Neural cell (in vitro differentiated cells): ENCODE measurements around the gene DMGDH. TPM values are rescaled to one million over a fixed set of nuclear protein-coding genes. Genes with fewer than 3 reads are reported as not detected.

Experiments used
- H2AFZ ChIP-seq: fragments of 200-600, 300-800 bp; sonication (generic), shearing (Covaris generic); 2 replicates; pipeline ENCODE4 v1.6.0; 2014; ENCODE audit warnings: low read depth, mild to moderate bottlenecking, antibody characterized with exemption, low read length, moderate library complexity
- H3F3A ChIP-seq: fragments of 200-600 bp; shearing (Covaris generic); 2 replicates; pipeline ENCODE4 v1.6.1; 2016; ENCODE audit warnings: mild to moderate bottlenecking, moderate library complexity, mixed read lengths, antibody characterized with exemption, low read length; ENCODE audit not compliant: insufficient read depth, poor library complexity, severe bottlenecking
- H3K27ac ChIP-seq: fragments of 200-600, 300-800 bp; sonication (generic), shearing (Covaris generic); 2 replicates; pipeline ENCODE4 v1.5.1; 2014; ENCODE audit warnings: mild to moderate bottlenecking, low read length, moderate library complexity
- H3K27me3 ChIP-seq: fragments of 300-800, 200-600 bp; sonication (generic), shearing (Covaris generic); 2 replicates; pipeline ENCODE4 v1.6.0; 2014; ENCODE audit warnings: mild to moderate bottlenecking, low read depth, low read length, moderate library complexity; ENCODE audit not compliant: insufficient read depth
- H3K36me3 ChIP-seq: fragments of 300-800, 200-600 bp; sonication (generic), shearing (Covaris generic); 2 replicates; pipeline ENCODE4 v1.5.1; 2014; ENCODE audit warnings: mild to moderate bottlenecking, antibody characterized with exemption, low read length, moderate library complexity; ENCODE audit not compliant: insufficient read depth
- H3K4me2 ChIP-seq: fragments of 300-800, 200-600 bp; sonication (generic), shearing (Covaris generic); 2 replicates; pipeline ENCODE4 v1.6.0; 2014; ENCODE audit warnings: mild to moderate bottlenecking, low read length
- H3K4me3 ChIP-seq: fragments of 300-800, 200-600 bp; sonication (generic), shearing (Covaris generic); 2 replicates; pipeline ENCODE4 v1.5.1; 2014; ENCODE audit warnings: mild to moderate bottlenecking, low read length, moderate library complexity
- H3K79me2 ChIP-seq: fragments of 200-600 bp; shearing (Covaris generic); replicated peaks from 2 replicates; pipeline ENCODE4 v1.6.0; 2014; ENCODE audit warnings: mild to moderate bottlenecking, low read length, moderate library complexity; ENCODE audit not compliant: insufficient read depth
- H3K9ac ChIP-seq: fragments of 300-800, 200-600 bp; sonication (generic), shearing (Covaris generic); 2 replicates; pipeline ENCODE4 v1.6.1; 2016; ENCODE audit warnings: mild to moderate bottlenecking, low read length, mixed read lengths
- H3K9me2 ChIP-seq: fragments of 200-600 bp; shearing (Covaris generic); 2 replicates; pipeline ENCODE4 v1.6.1; 2016; ENCODE audit warnings: mild to moderate bottlenecking, low read length, mixed read lengths; ENCODE audit not compliant: insufficient read depth
- H3K9me3 ChIP-seq: fragments of 200-600, 300-800 bp; sonication (generic), shearing (Covaris generic); 2 replicates; pipeline ENCODE4 v1.6.1; 2016; ENCODE audit warnings: mild to moderate bottlenecking, mixed run types, low read length, moderate library complexity, mixed read lengths
- H4K20me1 ChIP-seq: fragments of 200-600 bp; shearing (Covaris generic); 2 replicates; pipeline ENCODE4 v1.6.1; 2016; ENCODE audit warnings: mild to moderate bottlenecking, mixed run types; ENCODE audit not compliant: insufficient read depth
- CTCF ChIP-seq: fragments of 450-650 bp; IDR thresholded peaks from 2 replicates; pipeline ENCODE4 v1.5.1; 2014; ENCODE audit warnings: antibody characterized with exemption, mild to moderate bottlenecking, moderate library complexity; ENCODE audit not compliant: poor library complexity, severe bottlenecking
- EP300 ChIP-seq: fragments of 450-650 bp; conservative IDR thresholded peaks from 2 replicates; pipeline ENCODE4 v1.6.1; 2014; ENCODE audit warnings: antibody characterized with exemption, mild to moderate bottlenecking, moderate library complexity; ENCODE audit not compliant: poor library complexity, severe bottlenecking
- EZH2 ChIP-seq: fragments of 200-600, 300-800 bp; shearing (Covaris generic), sonication (generic); IDR thresholded peaks from 2 replicates; pipeline ENCODE4 v1.6.1; 2014; ENCODE audit warnings: antibody characterized with exemption, low read length, borderline replicate concordance, mild to moderate bottlenecking; ENCODE audit not compliant: insufficient read depth, poor library complexity, severe bottlenecking
- MXI1 ChIP-seq: fragments of 450-650 bp; conservative IDR thresholded peaks from 2 replicates; pipeline ENCODE4 v1.6.1; 2014; ENCODE audit warnings: antibody characterized with exemption, mild to moderate bottlenecking; ENCODE audit not compliant: poor library complexity, severe bottlenecking
- POLR2AphosphoS5 ChIP-seq: IDR thresholded peaks from 2 replicates; pipeline ENCODE4 v1.6.1; 2012
- RAD21 ChIP-seq: fragments of 450-650 bp; conservative IDR thresholded peaks from 2 replicates; pipeline ENCODE4 v1.6.1; 2014; ENCODE audit warnings: antibody characterized with exemption, mild to moderate bottlenecking, moderate library complexity
- REST ChIP-seq: IDR thresholded peaks from 2 replicates; pipeline ENCODE4 v1.6.1; 2012; ENCODE audit warnings: borderline replicate concordance
- SMC3 ChIP-seq: fragments of 450-650 bp; conservative IDR thresholded peaks from 2 replicates; pipeline ENCODE4 v1.6.1; 2014; ENCODE audit warnings: antibody characterized with exemption, mild to moderate bottlenecking, moderate library complexity; ENCODE audit not compliant: poor library complexity
- TAF1 ChIP-seq: IDR thresholded peaks from 2 replicates; pipeline ENCODE4 v1.6.1; 2012; ENCODE audit warnings: low read depth
- polyA plus RNA-seq: library from polyadenylated mRNA; depleted of rRNA; stranded (reverse); fragments of >200 nt; gene quantifications from 2 replicates; pipeline ENCODE4 v1.2.3, GENCODE V29; 2014

The DMGDH gene
- polyA plus RNA-seq, 1 donor from 2014 or later = 0.93 TPM

- no peaks in the 10 kb centered on the region for H3K9me2 ChIP-seq
These were observed 21.6 kb upstream of the DMGDH start for GRCh38 chr5:79091064-79091463.

GRCh38 chr5:79088507-79088906 lies 19.0 kb upstream of the DMGDH start:
- Histone ChIP-seq H3K9ac (no peak overlapping the region), H3K27ac (no peak overlapping the region), H4K20me1 (no peaks in the 10 kb centered on the region), H3K27me3 (no peaks in the 10 kb centered on the region), H3K4me3 (no peak overlapping the region), H3F3A (no peaks in the 10 kb centered on the region), H3K36me3 (no peaks in the 10 kb centered on the region), H3K9me2 (no peaks in the 10 kb centered on the region), H3K9me3 (no peaks in the 10 kb centered on the region), H2AFZ (no peak overlapping the region), H3K4me2 (no peak overlapping the region), H3K79me2 (no peaks in the 10 kb centered on the region)
- TF ChIP-seq SMC3 = no peak

More at GRCh38 chr5:79091064-79091463, 21.6 kb upstream of the DMGDH start:
- Histone ChIP-seq H3K4me3 (no peak overlapping the region), H3F3A (no peaks in the 10 kb centered on the region), H3K36me3 (no peaks in the 10 kb centered on the region), H4K20me1 (no peaks in the 10 kb centered on the region), H3K27ac (no peak overlapping the region), H3K27me3 (no peaks in the 10 kb centered on the region), H3K4me2 (no peak overlapping the region), H3K9me3 (no peaks in the 10 kb centered on the region), H3K79me2 (no peaks in the 10 kb centered on the region), H2AFZ (no peak overlapping the region), H3K9ac (no peak overlapping the region)
- TF ChIP-seq SMC3 = no peak
- TF ChIP-seq MXI1 = no peak
- TF ChIP-seq EZH2 = no peak
- TF ChIP-seq REST = no peak
- TF ChIP-seq CTCF = no peak
- TF ChIP-seq EP300 = no peak
- TF ChIP-seq TAF1 = no peak
- no peak for TF ChIP-seq POLR2AphosphoS5
- TF ChIP-seq RAD21 = no peak

GRCh38 chr5:79086116-79086515 lies 16.6 kb upstream of the DMGDH start:
- no peak overlapping the region for H2AFZ ChIP-seq
- no peak overlapping the region for H3K9ac ChIP-seq
- no peak overlapping the region for H3K4me3 ChIP-seq
- H3K9me3 ChIP-seq = no peaks in the 10 kb centered on the region
- no peaks in the 10 kb centered on the region for H3K79me2 ChIP-seq
- no peaks in the 10 kb centered on the region for H4K20me1 ChIP-seq
- no peaks in the 10 kb centered on the region for H3F3A ChIP-seq
- H3K9me2 ChIP-seq = no peaks in the 10 kb centered on the region
- no peak overlapping the region for H3K27ac ChIP-seq
- H3K36me3 ChIP-seq = no peaks in the 10 kb centered on the region
- TF ChIP-seq EP300 (no peak), REST (no peak), MXI1 (no peak), CTCF (no peak), TAF1 (no peak)
- H3K27me3 ChIP-seq = no peaks in the 10 kb centered on the region
- H3K4me2 ChIP-seq = no peak overlapping the region
